HepG2 (cell line): ENCODE results near the gene RIPK3. TPM values are rescaled to one million over a fixed set of nuclear protein-coding genes. Genes with fewer than 3 reads are reported as not detected.

ENCODE experiments used
- ATAC-seq: fragments of 200-7000 bp; cut with Tn5 transposase; 3 replicates; pipeline ENCODE4 v1.9.1; 2020; ENCODE audit warnings: mild to moderate bottlenecking, moderate library complexity
- BruUV-seq: library from RNA; stranded (reverse); fragments of 400-500 nt; replicated peaks from 2 replicates; lab custom pipeline; 2021; lab: Mats Ljungman, UMichigan
- CTCF ChIA-PET: fragments of 300-600 bp; formaldehyde crosslinking; extraction: SDS; loops from one replicate; lab custom pipeline; 2021; ENCODE audit warnings: low total read pairs, inconsistent platforms, low intra/inter-chr PET ratio; lab: Yijun Ruan, JAX
- POLR2A ChIA-PET: fragments of 350-600 bp; sonication (Branson Sonifier 250); formaldehyde crosslinking; loops from one replicate; lab custom pipeline; 2020; ENCODE audit warnings: antibody characterized with exemption, inconsistent platforms; lab: Yijun Ruan, JAX
- DNase-seq: peaks from one replicate; pipeline ENCODE4 v3.0.0-alpha.2; 2015; ENCODE audit warnings: low spot score
- FAIRE-seq: peaks from 3 replicates; lab custom pipeline; 2011; peaks lifted over from hg19 to GRCh38; lab: Jason Lieb, UNC
- H2AFZ ChIP-seq: one replicate; pipeline ENCODE4 v1.6.1; 2011; ENCODE audit warnings: low read length, inconsistent platforms
- H3K27ac ChIP-seq: fragments of 300-600 bp; 3 replicates; pipeline ENCODE4 v1.8.0; 2011; ENCODE audit warnings: mixed run types, mild to moderate bottlenecking, mixed read lengths, low read length, inconsistent platforms; ENCODE audit not compliant: insufficient read depth; ENCODE audit errors: extremely low read length
- H3K27me3 ChIP-seq, 2 experiments: fragments of 200-600 bp in 1 of 2; 2 replicates in 1 of 2; 3 replicates in 1 of 2; pipeline versions ENCODE4 v1.6.0 to v1.8.0; 2011; ENCODE audit warnings: low read length in 2 of 2, mild to moderate bottlenecking in 2 of 2, moderate library complexity in 2 of 2, inconsistent platforms in 1 of 2; ENCODE audit not compliant: insufficient read depth in 2 of 2, control insufficient read depth in 1 of 2
- H3K36me3 ChIP-seq, 2 experiments: fragments of 200-600 bp in 1 of 2; replicated peaks in 1 of 2; 2 replicates in 1 of 2; 3 replicates in 1 of 2; pipeline versions ENCODE4 v1.5.1 to v1.8.0; 2011; ENCODE audit warnings: low read length in 2 of 2, inconsistent platforms in 1 of 2; ENCODE audit not compliant: insufficient read depth in 2 of 2, control insufficient read depth in 1 of 2
- H3K4me1 ChIP-seq: 2 replicates; pipeline ENCODE4 v1.5.1; 2012; ENCODE audit warnings: low read length, inconsistent platforms; ENCODE audit not compliant: insufficient read depth
- H3K4me2 ChIP-seq: 2 replicates; pipeline ENCODE4 v1.6.0; 2011; ENCODE audit warnings: low read depth, low read length, inconsistent platforms
- H3K4me3 ChIP-seq, 3 experiments: fragments of 200-600 bp in 1 of 3; sonication (generic), shearing (Covaris generic) in 1 of 3; replicated peaks in 1 of 3; 2 replicates each; pipeline ENCODE4 v1.5.1; 2011 to 2016; ENCODE audit warnings: low read length in 3 of 3, inconsistent platforms in 2 of 3, low read depth in 2 of 3, mild to moderate bottlenecking in 2 of 3, control low read depth in 1 of 3, mixed read lengths in 1 of 3; ENCODE audit not compliant: insufficient read depth in 1 of 3
- H3K79me2 ChIP-seq: one replicate; pipeline ENCODE4 v1.6.1; 2011; ENCODE audit warnings: low read length, inconsistent platforms; ENCODE audit not compliant: insufficient read depth
- H3K9ac ChIP-seq: 2 replicates; pipeline ENCODE4 v1.6.0; 2011; ENCODE audit warnings: mild to moderate bottlenecking, low read depth, low read length, inconsistent platforms; ENCODE audit not compliant: insufficient read depth
- H3K9me3 ChIP-seq: 2 replicates; pipeline ENCODE4 v1.5.1; 2012; ENCODE audit warnings: mild to moderate bottlenecking, low read length
- H4K20me1 ChIP-seq: 2 replicates; pipeline ENCODE4 v1.6.0; 2011; ENCODE audit warnings: inconsistent platforms, mild to moderate bottlenecking, low read length, moderate library complexity; ENCODE audit not compliant: insufficient read depth
- CREB1 ChIP-seq, 2 experiments: fragments of 450-650 bp in 1 of 2; IDR thresholded peaks; 2 replicates each; pipeline ENCODE4 v1.6.1; 2016 to 2017; ENCODE audit warnings: control low read depth in 1 of 2, mild to moderate bottlenecking in 1 of 2, missing compliant biosample characterization in 1 of 2, missing genetic modification characterization in 1 of 2
- NFKB2 ChIP-seq: sonication (generic); formaldehyde crosslinking; IDR thresholded peaks from 2 replicates; pipeline ENCODE4 v1.4.0; 2020; ENCODE audit warnings: missing genetic modification reagents, borderline replicate concordance
- NONO ChIP-seq, 2 experiments: fragments of 450-650 bp in 1 of 2; sonication (generic) in 1 of 2; formaldehyde crosslinking in 1 of 2; IDR thresholded peaks in 1 of 2; conservative IDR thresholded peaks in 1 of 2; 2 replicates each; pipeline versions ENCODE4 v1.6.1 to v1.8.0; 2017 to 2022; ENCODE audit warnings: mild to moderate bottlenecking in 1 of 2, missing genetic modification reagents in 1 of 2, moderate library complexity in 1 of 2
- SOX5 ChIP-seq: IDR thresholded peaks from 2 replicates; pipeline ENCODE4 v1.6.1; 2016; ENCODE audit warnings: borderline replicate concordance
- SUZ12 ChIP-seq: fragments of 150-350 bp; IDR thresholded peaks from 2 replicates; pipeline ENCODE4 v1.6.1; 2014; ENCODE audit warnings: low read depth, low read length
- WGBS: methylation state at CpG from one replicate; pipeline ENCODE4 v1.1.6; 2017; ENCODE audit warnings: low lambda C conversion rate; 5-methylcytosine and 5-hydroxymethylcytosine counted together
- in situ Hi-C: cut with HindIII; loops from 2 replicates; pipeline ENCODE4 v1.10.0; 2017; ENCODE audit warnings: low pct_unique_long_range_greater_than_20kb; ENCODE audit not compliant: extremely low pct_ligation_motif_present
- intact Hi-C: fragments of 100-400 bp; cut with micrococcal nuclease; formaldehyde crosslinking; loops from one replicate; pipeline ENCODE4 v1.10.0; 2022; ENCODE audit not compliant: unreplicated experiment
- polyA plus RNA-seq, 8 experiments: library from polyadenylated mRNA; depleted of rRNA in 3 of 8; stranded (reverse) in 7 of 8; unstranded in 1 of 8; fragments of >200 nt; fragmentation: Illumina TruSeq in 4 of 8; extraction: Trizol in 4 of 8; gene quantifications; 2 replicates each; pipeline versions ENCODE4 v1.2.1 to v1.2.3, GENCODE V29; 2011 to 2016; ENCODE audit warnings: low read depth in 4 of 8, missing spikeins in 1 of 8, mixed read lengths in 1 of 8; ENCODE audit not compliant: insufficient read depth in 1 of 8
- total RNA-seq, 5 experiments: library from RNA; depleted of rRNA; stranded (reverse); fragments of >200 nt; fragmentation: Illumina TruSeq; extraction: Trizol; gene quantifications; 2 replicates each; pipeline ENCODE4 v1.2.3, GENCODE V29; 2016; ENCODE audit warnings: low read depth in 1 of 5
- TF ChIP-seq, protein P1 (sequence below): sonication (generic); formaldehyde crosslinking; IDR thresholded peaks from 2 replicates; pipeline ENCODE4 v1.8.0; 2022; ENCODE audit warnings: mild to moderate bottlenecking, missing genetic modification reagents, borderline replicate concordance
- TF ChIP-seq, protein P2 (sequence below): sonication (generic); formaldehyde crosslinking; IDR thresholded peaks from 2 replicates; pipeline ENCODE4 v1.4.0; 2020; ENCODE audit warnings: low read depth, missing genetic modification reagents
- TF ChIP-seq, protein P3 (sequence below): sonication (generic); formaldehyde crosslinking; IDR thresholded peaks from 2 replicates; pipeline ENCODE4 v1.8.0; 2023; ENCODE audit warnings: mild to moderate bottlenecking, missing genetic modification reagents

Gene RIPK3
- total and polyA plus RNA-seq, 2 of the 13 experiments (the other 11 are each of a cell fraction or from before 2014, with no cell fraction given): not detected

DNA sequence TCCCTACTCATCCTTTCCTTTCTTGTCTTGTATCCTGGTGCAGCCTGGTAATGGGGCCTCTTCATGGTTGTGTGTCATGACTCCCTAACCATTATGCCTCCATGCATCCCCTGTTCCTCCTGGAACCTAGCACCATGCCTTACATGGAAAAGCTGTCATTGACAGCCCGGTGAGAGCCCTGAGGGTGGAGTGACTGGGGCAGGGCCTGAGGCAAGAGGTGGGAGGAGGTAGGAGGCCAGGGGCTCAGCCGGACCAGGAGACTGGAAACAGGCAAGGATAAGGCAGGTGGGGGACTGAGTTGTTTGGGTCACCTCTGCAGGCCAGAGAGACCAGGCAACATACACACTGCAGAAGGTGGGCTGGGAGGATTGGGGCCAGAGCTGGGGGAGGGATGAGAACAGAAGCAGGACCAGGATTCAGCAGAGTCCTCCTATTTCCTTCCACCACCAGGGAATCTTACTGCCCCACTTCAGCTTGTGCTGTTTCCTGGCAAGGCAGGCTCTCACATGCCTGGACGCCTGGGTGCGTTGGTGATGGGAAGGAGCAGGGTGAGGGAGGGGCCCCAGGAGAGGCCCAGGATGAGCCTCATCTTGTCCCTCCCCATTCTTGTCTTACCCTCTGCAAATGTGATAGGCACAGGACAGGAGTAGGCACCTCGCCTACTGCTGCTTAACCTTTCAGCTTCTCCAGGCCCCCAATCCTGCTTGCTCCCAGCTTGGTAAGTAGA lies 30.1 kb downstream of the RIPK3 start, which contains the start of gene LTB4R2 (continued):
- TF ChIP-seq NONO (IDR thresholded peaks at IDR 0.05): 0 out of 2 replicates have a peak, but pooled peaks have one; percentile 28
- no peak for TF ChIP-seq NONO (CRISPR knock-in tag; conservative IDR thresholded peaks at IDR 0.05)
- TF ChIP-seq NFKB2: no peak

DNA sequence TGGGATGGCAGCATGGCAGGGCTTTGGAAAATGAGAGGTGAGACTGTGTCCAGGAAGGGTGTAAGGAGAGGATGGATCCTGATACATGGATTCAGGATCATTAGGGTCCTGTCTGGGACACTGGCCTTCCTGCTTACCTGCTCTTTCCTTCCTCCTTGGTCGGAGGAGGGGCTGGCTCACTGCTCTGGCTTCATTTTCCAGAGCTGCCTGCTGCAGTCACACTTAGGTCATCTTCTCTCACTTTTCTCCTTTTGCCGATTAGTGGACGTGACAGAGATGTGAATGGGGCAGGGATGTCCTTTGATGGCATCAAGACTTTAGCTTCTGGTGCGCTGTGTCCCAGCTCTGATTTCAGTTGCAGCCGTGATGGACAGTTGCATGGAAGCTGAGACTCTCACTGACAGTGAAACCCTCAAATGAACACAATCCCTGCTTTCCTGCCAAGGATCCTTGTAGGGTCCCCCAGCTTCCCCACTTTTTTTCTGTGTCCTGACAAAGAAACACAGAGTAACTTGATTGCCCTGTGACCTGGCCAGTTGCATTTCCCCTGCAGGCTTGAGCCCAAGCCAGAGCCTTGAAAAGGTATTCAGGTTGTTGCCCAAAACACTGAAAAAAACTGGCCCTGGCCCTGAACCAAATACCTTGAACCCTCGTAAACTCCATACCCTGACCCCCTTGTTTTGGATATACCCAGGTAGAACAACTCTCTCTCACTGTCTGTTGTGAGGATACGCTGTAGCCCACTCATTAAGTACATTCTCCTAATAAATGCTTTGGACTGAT lies 31.3 kb downstream of the RIPK3 start:
- Histone ChIP-seq H3K27ac (peak overlapping the region; percentile 90), H3K9me3 (no peaks in the 10 kb centered on the region), H3K79me2 (peaks cover 9% of the 10 kb centered on the region), H3K4me1 (peaks cover 48% of the 10 kb centered on the region), H3K9ac (peak overlapping the region; percentile 86), H4K20me1 (no peaks in the 10 kb centered on the region), H2AFZ (no peak overlapping the region), H3K36me3 (peaks cover 31 to 35% of the 10 kb centered on the region in 2 experiments), H3K27me3 (no peaks in the 10 kb centered on the region; a peak in 1 of 5 replicates), H3K4me2 (peak overlapping the region; percentile 92), H3K4me3 (peak overlapping the region in 2 of 3 experiments; percentile 44 to 73; a peak in 3 of 6 replicates)
- BruUV-seq: no TSS peak
- DNase-seq (no peak), ATAC-seq (no peak; the same call in 1 of the 3 replicates), FAIRE-seq (no peak)
- in situ Hi-C loops (no loop called here), intact Hi-C loops (loop anchor here (2.0 kb wide), 1 partner anchor 66 kb away; the partner anchor contains the start of gene TINF2)
- POLR2A ChIA-PET: interaction anchor here (0.6 to 24.7 kb wide), 47 partner anchors 8 to 1002 kb away, joined by 3 to 850 read pairs (median 7); partner anchors contain the start of genes BCL2L2, CBLN3, CHMP4A and DCAF11
- CTCF ChIA-PET: interaction anchor here (1.2 to 3.4 kb wide), 5 partner anchors 8 to 123 kb away, joined by 3 to 45 read pairs (median 7); partner anchors contain the start of genes DHRS1, MDP1, NOP9 and TINF2
- WGBS: 86% methylated on average over 7 of the region's 7 CpGs
- TF ChIP-seq, protein P1, sequence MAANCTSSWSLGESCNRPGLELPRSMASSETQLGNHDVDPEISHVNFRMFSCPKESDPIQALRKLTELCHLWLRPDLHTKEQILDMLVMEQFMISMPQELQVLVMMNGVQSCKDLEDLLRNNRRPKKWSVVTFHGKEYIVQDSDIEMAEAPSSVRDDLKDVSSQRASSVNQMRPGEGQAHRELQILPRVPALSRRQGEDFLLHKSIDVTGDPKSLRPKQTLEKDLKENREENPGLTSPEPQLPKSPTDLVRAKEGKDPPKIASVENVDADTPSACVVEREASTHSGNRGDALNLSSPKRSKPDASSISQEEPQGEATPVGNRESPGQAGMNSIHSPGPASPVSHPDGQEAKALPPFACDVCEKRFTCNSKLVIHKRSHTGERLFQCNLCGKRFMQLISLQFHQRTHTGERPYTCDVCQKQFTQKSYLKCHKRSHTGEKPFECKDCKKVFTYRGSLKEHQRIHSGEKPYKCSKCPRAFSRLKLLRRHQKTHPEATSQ: peak; percentile 89; the same call in 1 of the 2 replicates
- TF ChIP-seq, protein P2, sequence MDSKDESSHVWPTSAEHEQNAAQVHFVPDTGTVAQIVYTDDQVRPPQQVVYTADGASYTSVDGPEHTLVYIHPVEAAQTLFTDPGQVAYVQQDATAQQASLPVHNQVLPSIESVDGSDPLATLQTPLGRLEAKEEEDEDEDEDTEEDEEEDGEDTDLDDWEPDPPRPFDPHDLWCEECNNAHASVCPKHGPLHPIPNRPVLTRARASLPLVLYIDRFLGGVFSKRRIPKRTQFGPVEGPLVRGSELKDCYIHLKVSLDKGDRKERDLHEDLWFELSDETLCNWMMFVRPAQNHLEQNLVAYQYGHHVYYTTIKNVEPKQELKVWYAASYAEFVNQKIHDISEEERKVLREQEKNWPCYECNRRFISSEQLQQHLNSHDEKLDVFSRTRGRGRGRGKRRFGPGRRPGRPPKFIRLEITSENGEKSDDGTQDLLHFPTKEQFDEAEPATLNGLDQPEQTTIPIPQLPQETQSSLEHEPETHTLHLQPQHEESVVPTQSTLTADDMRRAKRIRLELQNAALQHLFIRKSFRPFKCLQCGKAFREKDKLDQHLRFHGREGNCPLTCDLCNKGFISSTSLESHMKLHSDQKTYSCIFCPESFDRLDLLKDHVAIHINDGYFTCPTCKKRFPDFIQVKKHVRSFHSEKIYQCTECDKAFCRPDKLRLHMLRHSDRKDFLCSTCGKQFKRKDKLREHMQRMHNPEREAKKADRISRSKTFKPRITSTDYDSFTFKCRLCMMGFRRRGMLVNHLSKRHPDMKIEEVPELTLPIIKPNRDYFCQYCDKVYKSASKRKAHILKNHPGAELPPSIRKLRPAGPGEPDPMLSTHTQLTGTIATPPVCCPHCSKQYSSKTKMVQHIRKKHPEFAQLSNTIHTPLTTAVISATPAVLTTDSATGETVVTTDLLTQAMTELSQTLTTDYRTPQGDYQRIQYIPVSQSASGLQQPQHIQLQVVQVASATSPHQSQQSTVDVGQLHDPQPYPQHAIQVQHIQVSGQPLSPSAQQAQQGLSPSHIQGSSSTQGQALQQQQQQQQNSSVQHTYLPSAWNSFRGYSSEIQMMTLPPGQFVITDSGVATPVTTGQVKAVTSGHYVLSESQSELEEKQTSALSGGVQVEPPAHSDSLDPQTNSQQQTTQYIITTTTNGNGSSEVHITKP: no peak
- TF ChIP-seq CREB1 (IDR thresholded peaks at IDR 0.05) (no peak), CREB1 (CRISPR knock-in tag; IDR thresholded peaks at IDR 0.05) (no peak), SOX5 (CRISPR knock-in tag) (no peak), SUZ12 (peak; percentile 25; the same call in 1 of the 2 replicates)
- TF ChIP-seq, protein P3, sequence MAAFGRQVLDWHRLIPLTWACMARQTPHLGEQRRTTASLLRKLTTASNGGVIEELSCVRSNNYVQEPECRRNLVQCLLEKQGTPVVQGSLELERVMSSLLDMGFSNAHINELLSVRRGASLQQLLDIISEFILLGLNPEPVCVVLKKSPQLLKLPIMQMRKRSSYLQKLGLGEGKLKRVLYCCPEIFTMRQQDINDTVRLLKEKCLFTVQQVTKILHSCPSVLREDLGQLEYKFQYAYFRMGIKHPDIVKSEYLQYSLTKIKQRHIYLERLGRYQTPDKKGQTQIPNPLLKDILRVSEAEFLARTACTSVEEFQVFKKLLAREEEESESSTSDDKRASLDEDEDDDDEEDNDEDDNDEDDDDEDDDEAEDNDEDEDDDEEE: no peak
